PC-3 (cell line): ENCODE measurements around the gene OR14I1.

ENCODE experiments used
- EZH2 ChIP-seq: fragments of 300-600 bp; sonication (generic); IDR thresholded peaks from one replicate; pipeline ENCODE4 v1.6.1; 2017; ENCODE audit warnings: antibody characterized with exemption, mild to moderate bottlenecking, low read length; ENCODE audit not compliant: unreplicated experiment
- TF ChIP-seq, protein P1 (sequence below): fragments of 300-600 bp; sonication (generic); conservative IDR thresholded peaks from 2 replicates; pipeline ENCODE4 v1.5.1; 2017; ENCODE audit warnings: antibody characterized with exemption, low read depth, mild to moderate bottlenecking, low read length

DNA sequence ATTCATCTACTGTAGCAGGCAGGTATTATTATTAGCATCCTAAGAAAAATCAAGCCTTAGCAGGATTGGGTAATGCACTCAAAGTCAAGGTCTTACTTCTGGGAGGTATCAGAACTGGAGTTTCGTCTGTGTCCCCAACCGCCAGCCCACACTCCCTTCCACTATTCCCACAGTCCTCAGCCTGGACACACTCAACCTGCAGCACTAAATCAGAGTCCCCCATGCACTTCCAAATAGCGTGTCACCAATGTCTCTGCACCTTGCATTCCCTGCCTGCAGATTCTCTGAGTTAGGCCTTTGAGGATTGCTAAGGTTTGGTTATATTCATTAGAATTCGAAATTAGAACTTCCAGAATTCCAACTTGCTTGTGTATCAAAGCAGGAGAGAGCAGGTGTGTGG lies 49.1 kb upstream of the OR14I1 start:
- TF ChIP-seq, protein P1, sequence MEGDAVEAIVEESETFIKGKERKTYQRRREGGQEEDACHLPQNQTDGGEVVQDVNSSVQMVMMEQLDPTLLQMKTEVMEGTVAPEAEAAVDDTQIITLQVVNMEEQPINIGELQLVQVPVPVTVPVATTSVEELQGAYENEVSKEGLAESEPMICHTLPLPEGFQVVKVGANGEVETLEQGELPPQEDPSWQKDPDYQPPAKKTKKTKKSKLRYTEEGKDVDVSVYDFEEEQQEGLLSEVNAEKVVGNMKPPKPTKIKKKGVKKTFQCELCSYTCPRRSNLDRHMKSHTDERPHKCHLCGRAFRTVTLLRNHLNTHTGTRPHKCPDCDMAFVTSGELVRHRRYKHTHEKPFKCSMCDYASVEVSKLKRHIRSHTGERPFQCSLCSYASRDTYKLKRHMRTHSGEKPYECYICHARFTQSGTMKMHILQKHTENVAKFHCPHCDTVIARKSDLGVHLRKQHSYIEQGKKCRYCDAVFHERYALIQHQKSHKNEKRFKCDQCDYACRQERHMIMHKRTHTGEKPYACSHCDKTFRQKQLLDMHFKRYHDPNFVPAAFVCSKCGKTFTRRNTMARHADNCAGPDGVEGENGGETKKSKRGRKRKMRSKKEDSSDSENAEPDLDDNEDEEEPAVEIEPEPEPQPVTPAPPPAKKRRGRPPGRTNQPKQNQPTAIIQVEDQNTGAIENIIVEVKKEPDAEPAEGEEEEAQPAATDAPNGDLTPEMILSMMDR = no peak
- TF ChIP-seq EZH2 = no peak
